H1 (cell line): Measurements from ENCODE around the gene FAM169A. TPM values are rescaled to one million over a fixed set of nuclear protein-coding genes. Genes with fewer than 3 reads are reported as not detected.

Experiments
- CTCF ChIA-PET: fragments of 300-600 bp; sonication (Branson Sonifier 250); formaldehyde crosslinking; loops from one replicate; lab custom pipeline; 2021; ENCODE audit not compliant: partially characterized antibody; lab: Charles Lee
- POLR2A ChIA-PET: fragments of 300-600 bp; sonication (Branson Sonifier 250); formaldehyde crosslinking; loops from one replicate; lab custom pipeline; 2021; ENCODE audit warnings: inconsistent platforms; ENCODE audit not compliant: partially characterized antibody; lab: Charles Lee
- DNase-seq, 2 experiments: peaks; one replicate each; pipeline versions ENCODE4 v3.0.0 to v3.0.0-alpha.2; 2010 to 2022; ENCODE audit warnings: low spot score in 2 of 2, low read depth in 1 of 2, mixed read lengths in 1 of 2
- FAIRE-seq: peaks from 2 replicates; lab custom pipeline; 2011; peaks lifted over from hg19 to GRCh38; lab: Jason Lieb, UNC
- H2AFZ ChIP-seq: 2 replicates; pipeline ENCODE4 v1.8.1; 2012; ENCODE audit warnings: low read length, inconsistent platforms
- H2AK5ac ChIP-seq: 2 replicates; pipeline ENCODE4 v1.6.1; 2013; ENCODE audit warnings: low read depth, low read length
- H2BK120ac ChIP-seq: replicated peaks from 2 replicates; pipeline ENCODE3; 2013; ENCODE audit warnings: low read depth, low read length, inconsistent platforms
- H2BK12ac ChIP-seq: 2 replicates; pipeline ENCODE4 v1.6.1; 2013; ENCODE audit warnings: low read depth, low read length
- H2BK15ac ChIP-seq: 2 replicates; pipeline ENCODE4 v1.6.1; 2013; ENCODE audit warnings: low read length
- H2BK20ac ChIP-seq: 2 replicates; pipeline ENCODE4 v1.6.1; 2013; ENCODE audit warnings: low read length
- H2BK5ac ChIP-seq: 2 replicates; pipeline ENCODE4 v1.6.1; 2013; ENCODE audit warnings: low read depth, low read length
- H3K14ac ChIP-seq: 2 replicates; pipeline ENCODE4 v1.6.1; 2013; ENCODE audit warnings: inconsistent platforms; ENCODE audit not compliant: insufficient read length
- H3K18ac ChIP-seq: 2 replicates; pipeline ENCODE4 v1.6.1; 2013; ENCODE audit warnings: low read length; ENCODE audit errors: extremely low read depth
- H3K23ac ChIP-seq: 2 replicates; pipeline ENCODE4 v1.6.1; 2013; ENCODE audit warnings: inconsistent platforms; ENCODE audit not compliant: insufficient read length
- H3K23me2 ChIP-seq: 2 replicates; pipeline ENCODE4 v1.6.1; 2013; ENCODE audit warnings: low read depth, low read length
- H3K27ac ChIP-seq: 2 replicates; pipeline ENCODE4 v1.6.1; 2011; ENCODE audit warnings: low read depth, low read length, inconsistent platforms
- H3K27me3 ChIP-seq, 4 experiments: replicated peaks in 1 of 4; 1 replicate in 1 of 4; 2 replicates in 3 of 4; pipeline versions ENCODE4 v1.6.1 to v1.8.1; 2011 to 2013; ENCODE audit warnings: low read length in 3 of 4, mild to moderate bottlenecking in 3 of 4, inconsistent platforms in 2 of 4, mixed read lengths in 2 of 4, moderate library complexity in 1 of 4; ENCODE audit not compliant: control insufficient read depth in 3 of 4, insufficient read depth in 3 of 4; ENCODE audit errors: extremely low read depth in 1 of 4
- H3K36me3 ChIP-seq, 4 experiments: 2 replicates each; pipeline versions ENCODE4 v1.6.1 to v1.8.1; 2011 to 2013; ENCODE audit warnings: mild to moderate bottlenecking in 4 of 4, low read length in 3 of 4, moderate library complexity in 2 of 4, control low read depth in 1 of 4, inconsistent platforms in 1 of 4; ENCODE audit not compliant: insufficient read depth in 4 of 4, control insufficient read depth in 2 of 4
- H3K4ac ChIP-seq: replicated peaks from 2 replicates; pipeline ENCODE3; 2013; ENCODE audit warnings: low read length, low read depth, mixed read lengths, inconsistent platforms; ENCODE audit not compliant: insufficient read length
- H3K4me1 ChIP-seq, 4 experiments: replicated peaks in 1 of 4; 1 replicate in 1 of 4; 2 replicates in 3 of 4; pipeline versions ENCODE4 v1.6.1 to v1.8.1; 2011 to 2013; ENCODE audit warnings: low read length in 3 of 4, inconsistent platforms in 2 of 4, mixed read lengths in 1 of 4; ENCODE audit not compliant: insufficient read depth in 4 of 4, control insufficient read depth in 3 of 4
- H3K4me2 ChIP-seq, 2 experiments: 2 replicates each; pipeline versions ENCODE4 v1.6.1 to v1.8.1; 2011 to 2013; ENCODE audit warnings: low read depth in 2 of 2, low read length in 2 of 2, control low read depth in 1 of 2, inconsistent platforms in 1 of 2, mild to moderate bottlenecking in 1 of 2; ENCODE audit not compliant: insufficient read depth in 1 of 2
- H3K4me3 ChIP-seq, 4 experiments: fragments of 200-600, 300-600 bp in 1 of 4; sonication (generic), shearing (Covaris generic), sonication (Bioruptor Twin) in 1 of 4; 2 replicates each; pipeline versions ENCODE4 v1.5.1 to v1.8.1; 2011 to 2016; ENCODE audit warnings: low read length in 4 of 4, low read depth in 3 of 4, control low read depth in 2 of 4, inconsistent platforms in 2 of 4, mild to moderate bottlenecking in 2 of 4, mixed read lengths in 1 of 4, moderate library complexity in 1 of 4; ENCODE audit not compliant: insufficient read depth in 2 of 4; ENCODE audit errors: extremely low read depth in 1 of 4
- H3K56ac ChIP-seq: replicated peaks from 2 replicates; pipeline ENCODE3; 2013; ENCODE audit warnings: low read depth, mild to moderate bottlenecking, mixed read lengths, low read length, inconsistent platforms; ENCODE audit not compliant: insufficient read length
- H3K79me1 ChIP-seq: 2 replicates; pipeline ENCODE4 v1.6.1; 2013; ENCODE audit warnings: low read depth, low read length, control low read depth
- H3K79me2 ChIP-seq, 2 experiments: 2 replicates each; pipeline versions ENCODE4 v1.6.1 to v1.8.1; 2012 to 2013; ENCODE audit warnings: low read length in 2 of 2, mild to moderate bottlenecking in 2 of 2, inconsistent platforms in 1 of 2; ENCODE audit not compliant: insufficient read depth in 2 of 2, control insufficient read depth in 1 of 2
- H3K9ac ChIP-seq, 4 experiments: replicated peaks in 1 of 4; 1 replicate in 1 of 4; 2 replicates in 3 of 4; pipeline versions ENCODE4 v1.6.1 to v1.8.1; 2011 to 2013; ENCODE audit warnings: low read depth in 3 of 4, low read length in 3 of 4, control low read depth in 2 of 4, mild to moderate bottlenecking in 2 of 4, moderate library complexity in 2 of 4, inconsistent platforms in 1 of 4; ENCODE audit errors: extremely low read depth in 1 of 4
- H3K9me3 ChIP-seq, 2 experiments: 2 replicates each; pipeline versions ENCODE4 v1.6.1 to v1.8.1; 2012 to 2013; ENCODE audit warnings: mild to moderate bottlenecking in 2 of 2, moderate library complexity in 2 of 2, control low read depth in 1 of 2, inconsistent platforms in 1 of 2, low read depth in 1 of 2, low read length in 1 of 2, mixed read lengths in 1 of 2; ENCODE audit not compliant: insufficient read depth in 2 of 2
- H4K20me1 ChIP-seq, 2 experiments: replicated peaks in 1 of 2; 2 replicates each; pipeline versions ENCODE3 to v1.8.1; 2011 to 2013; ENCODE audit warnings: inconsistent platforms in 2 of 2, low read length in 2 of 2, mild to moderate bottlenecking in 1 of 2; ENCODE audit not compliant: insufficient read depth in 2 of 2, control insufficient read depth in 1 of 2
- H4K5ac ChIP-seq: 2 replicates; pipeline ENCODE4 v1.6.1; 2013; ENCODE audit warnings: low read length, low read depth, mixed read lengths, inconsistent platforms; ENCODE audit not compliant: insufficient read length
- H4K8ac ChIP-seq: 2 replicates; pipeline ENCODE4 v1.8.0; 2013; ENCODE audit warnings: mild to moderate bottlenecking, moderate library complexity, low read length, inconsistent platforms; ENCODE audit not compliant: insufficient read depth; ENCODE audit errors: extremely low read depth
- H4K91ac ChIP-seq: replicated peaks from 2 replicates; pipeline ENCODE3; 2013; ENCODE audit warnings: low read length, mixed read lengths, inconsistent platforms; ENCODE audit not compliant: insufficient read length
- EP300 ChIP-seq, 2 experiments: IDR thresholded peaks; 1 replicate in 1 of 2; 2 replicates in 1 of 2; pipeline ENCODE4 v1.6.1; 2011 to 2012; ENCODE audit warnings: low read depth in 2 of 2, low read length in 2 of 2, mild to moderate bottlenecking in 2 of 2, borderline replicate concordance in 1 of 2, inconsistent platforms in 1 of 2, moderate library complexity in 1 of 2
- NANOG ChIP-seq: IDR thresholded peaks from 2 replicates; pipeline ENCODE4 v1.6.1; 2011; ENCODE audit warnings: low read length, low read depth, mild to moderate bottlenecking, inconsistent platforms; ENCODE audit not compliant: insufficient read depth, poor library complexity, severe bottlenecking
- POLR2AphosphoS5 ChIP-seq: IDR thresholded peaks from 2 replicates; pipeline ENCODE4 v1.6.1; 2011; ENCODE audit warnings: low read depth, low read length
- TAF7 ChIP-seq: optimal IDR thresholded peaks from 2 replicates; pipeline ENCODE3; 2011; ENCODE audit warnings: low read depth, mild to moderate bottlenecking, inconsistent platforms, low read length, moderate library complexity, borderline replicate concordance
- whole genome bisulfite sequencing, 2 experiments: shearing (Covaris generic) in 1 of 2; methylation state at CpG; one replicate each; pipeline versions ENCODE4 v1.1.6 to v1.1.7; 2013 to 2015; ENCODE audit warnings: low lambda C conversion rate in 2 of 2, mixed read lengths in 2 of 2, inconsistent platforms in 1 of 2, low coverage in 1 of 2, missing lambda C conversion rate in 1 of 2; ENCODE audit not compliant: insufficient replicate concordance in 2 of 2, insufficient coverage in 1 of 2, insufficient read length in 1 of 2; ENCODE audit errors: extremely low coverage in 1 of 2, missing lambda C conversion rate in 1 of 2; 5-methylcytosine and 5-hydroxymethylcytosine counted together
- polyA plus RNA-seq, 7 experiments: library from polyadenylated mRNA; depleted of rRNA in 3 of 7; stranded (reverse) in 5 of 7; unstranded in 2 of 7; fragments of >200 nt in 5 of 7; fragments of 200-250 nt in 2 of 7; gene quantifications; 1 replicate in 5 of 7; 2 replicates in 1 of 7; 4 replicates in 1 of 7; pipeline versions ENCODE4 v1.2.1 to v1.2.3, GENCODE V29; 2011 to 2013; ENCODE audit warnings: missing spikeins in 2 of 7, mixed read lengths in 2 of 7
- total RNA-seq: library from RNA; stranded (reverse); fragmentation: NEBNext Ultra II Directional; extraction: Animal tissue kit (Norgen Biotek cat#: 25700); gene quantifications from 2 replicates; pipeline ENCODE4 v1.2.1, GENCODE V29; 2021

FAM169A gene
- total and polyA plus RNA-seq, 2 of the 8 experiments (the other 6 are each of a cell fraction or from before 2014, with no cell fraction given), result 12.6 to 83.1 TPM

DNA sequence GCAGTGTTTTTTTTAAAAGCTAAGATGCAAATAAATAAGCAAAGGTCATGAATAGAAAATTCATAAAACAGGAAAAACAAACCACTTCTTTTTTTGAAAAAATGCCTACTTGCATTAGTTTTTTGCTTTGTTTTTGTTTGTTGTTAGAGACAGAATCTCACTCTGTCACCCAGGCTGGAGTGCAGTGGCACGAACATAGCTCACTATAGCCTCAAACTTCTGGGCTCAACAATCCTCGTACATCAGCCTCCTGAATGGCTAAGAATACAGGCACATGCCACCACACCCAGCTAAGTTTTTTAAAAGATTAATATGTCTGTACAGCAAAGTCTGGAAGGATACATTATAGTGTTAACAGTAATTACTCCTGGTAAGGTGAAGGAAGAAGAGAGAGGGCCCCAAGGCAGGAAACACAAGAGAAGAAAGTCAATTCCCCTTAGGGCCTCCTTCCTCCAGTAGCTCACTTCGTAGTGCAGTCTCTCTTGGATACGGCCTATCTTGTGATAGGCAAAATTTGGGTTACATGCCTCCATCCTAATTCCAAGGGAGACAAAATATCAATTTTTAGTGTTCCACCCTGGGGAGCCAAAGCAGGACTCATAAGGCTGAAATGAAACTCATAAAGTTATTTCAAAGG, 15.3 kb downstream of the FAM169A start:
- H2AK5ac ChIP-seq, result no peak overlapping the region
- H2BK5ac ChIP-seq, result no peak overlapping the region
- ChIA-PET POLR2A (interaction anchor here (0.8 to 4.3 kb wide), 9 partner anchors 8 to 79 kb away, joined by 3 to 28 read pairs (median 4); partner anchors contain the start of gene FAM169A), CTCF (interaction anchor here (1.0 to 1.6 kb wide), 7 partner anchors 9 to 53 kb away, joined by 3 to 6 read pairs (median 4); no protein-coding TSS in a partner anchor)
- 87% methylated on average over 4 of the region's 4 CpGs; no CpG with 5 or more reads in 1 of the 2 experiments for WGBS, 2 experiments
- no peak overlapping the region for H3K56ac ChIP-seq
- peaks cover 2 to 9% of the 10 kb centered on the region in 2 experiments for H4K20me1 ChIP-seq
- H3K4me2 ChIP-seq, result no peak overlapping the region
- no peak overlapping the region for H3K23ac ChIP-seq
- peaks cover 22 to 100% of the 10 kb centered on the region in 2 experiments; a peak in 3 of 4 replicates for H3K79me2 ChIP-seq
- no peak overlapping the region for H4K8ac ChIP-seq
- H3K4ac ChIP-seq, result no peak overlapping the region
- H2BK12ac ChIP-seq, result no peak overlapping the region
- H3K9ac ChIP-seq, result no peak overlapping the region
- H2BK20ac ChIP-seq, result no peak overlapping the region
- DNase-seq (no peak), FAIRE-seq (no peak)
- H3K27me3 ChIP-seq, result no peaks in the 10 kb centered on the region
- H3K4me3 ChIP-seq, result no peak overlapping the region
- H3K14ac ChIP-seq, result no peak overlapping the region
- H3K36me3 ChIP-seq, result peaks cover 0 to 4% (median 0%) of the 10 kb centered on the region in 4 experiments; a peak in 1 of 8 replicates
- H3K18ac ChIP-seq, result no peak overlapping the region
- H2BK120ac ChIP-seq, result no peak overlapping the region
- H4K5ac ChIP-seq, result no peak overlapping the region
- H3K23me2 ChIP-seq, result no peaks in the 10 kb centered on the region
- H3K27ac ChIP-seq, result no peak overlapping the region
- H3K4me1 ChIP-seq, result peaks cover 0 to 12% (median 3%) of the 10 kb centered on the region in 4 experiments; a peak in 2 of 7 replicates
- H3K9me3 ChIP-seq, result no peaks in the 10 kb centered on the region
- peaks cover 4% of the 10 kb centered on the region; the same call in 1 of the 2 replicates for H3K79me1 ChIP-seq
- no peak overlapping the region for H2AFZ ChIP-seq
- no peak overlapping the region for H2BK15ac ChIP-seq
- H4K91ac ChIP-seq, result no peak overlapping the region
- TF ChIP-seq TAF7 (no peak), NANOG (no peak), EP300 (IDR thresholded peaks at IDR 0.05; ENCODE audit: borderline replicate concordance in 1 of 2, low read depth in 2 of 2, low read length in 2 of 2) (no peak), POLR2AphosphoS5 (no peak)
